ENCODE measurements around the gene RCAN3.

Gene RCAN3

GRCh38 chr1:24564695-24565094 lies 62.1 kb downstream of the RCAN3 start:
- TF ChIP-seq TCF12 (IDR thresholded peaks at IDR 0.05; ENCODE audit: low read depth) (no peak), RAD21 (IDR thresholded peaks at IDR 0.05; ENCODE audit: low read depth) (no peak), REST (IDR thresholded peaks at IDR 0.05; ENCODE audit: low read depth) (no peak), CREB1 (IDR thresholded peaks at IDR 0.05; ENCODE audit: low read depth) (no peak), USF1 (IDR thresholded peaks at IDR 0.05) (no peak), FOXM1 (IDR thresholded peaks at IDR 0.05; ENCODE audit: borderline replicate concordance, low read depth) (no peak), YY1 (IDR thresholded peaks at IDR 0.05; ENCODE audit: low read depth) (no peak), EP300 (IDR thresholded peaks at IDR 0.05; ENCODE audit: borderline replicate concordance) (no peak), NFIC (IDR thresholded peaks at IDR 0.05) (no peak), EGR1 (IDR thresholded peaks at IDR 0.05) (no peak), TAF1 (IDR thresholded peaks at IDR 0.05; ENCODE audit: low read depth) (no peak), TEAD4 (IDR thresholded peaks at IDR 0.05) (no peak), ZBTB7A (IDR thresholded peaks at IDR 0.05; ENCODE audit: low read depth) (no peak), CEBPB (IDR thresholded peaks at IDR 0.05) (no peak), MAX (IDR thresholded peaks at IDR 0.05) (no peak)

- TF ChIP-seq EP300 (IDR thresholded peaks at IDR 0.05; ENCODE audit: borderline replicate concordance) (no peak), EGR1 (IDR thresholded peaks at IDR 0.05) (no peak), NFIC (IDR thresholded peaks at IDR 0.05) (no peak), CEBPB (IDR thresholded peaks at IDR 0.05) (no peak), TEAD4 (IDR thresholded peaks at IDR 0.05) (no peak), TCF12 (IDR thresholded peaks at IDR 0.05; ENCODE audit: low read depth) (no peak), REST (IDR thresholded peaks at IDR 0.05; ENCODE audit: low read depth) (no peak), MAX (IDR thresholded peaks at IDR 0.05) (no peak), RAD21 (IDR thresholded peaks at IDR 0.05; ENCODE audit: low read depth) (no peak)
Observed at GRCh38 chr1:24566236-24566867, 63.7 kb downstream of the RCAN3 start.

- TF ChIP-seq USF1 (IDR thresholded peaks at IDR 0.05) (no peak), FOXM1 (IDR thresholded peaks at IDR 0.05; ENCODE audit: borderline replicate concordance, low read depth) (no peak), TAF1 (IDR thresholded peaks at IDR 0.05; ENCODE audit: low read depth) (no peak), NFIC (IDR thresholded peaks at IDR 0.05) (no peak), CEBPB (IDR thresholded peaks at IDR 0.05) (no peak), EP300 (IDR thresholded peaks at IDR 0.05; ENCODE audit: borderline replicate concordance) (no peak), REST (IDR thresholded peaks at IDR 0.05; ENCODE audit: low read depth) (no peak), TEAD4 (IDR thresholded peaks at IDR 0.05) (no peak)
Observed at GRCh38 chr1:24567792-24568388, 65.3 kb downstream of the RCAN3 start.

- TF ChIP-seq EP300 (IDR thresholded peaks at IDR 0.05; ENCODE audit: borderline replicate concordance) (no peak), NFIC (IDR thresholded peaks at IDR 0.05) (no peak)
Observed at GRCh38 chr1:24568475-24568874, 65.8 kb downstream of the RCAN3 start.

All from Ishikawa (cell line).